ENCODE results near the gene CDH15. TPM values are rescaled to one million over a fixed set of nuclear protein-coding genes. Genes with fewer than 3 reads are reported as not detected.

CDH15 gene
- total and polyA plus RNA-seq, 2 of the 13 experiments (the other 11 are each of a cell fraction or from before 2014, with no cell fraction given), result 0.74 to 2.2 TPM

- TF ChIP-seq ZBTB4 (CRISPR knock-in tag; IDR thresholded peaks at IDR 0.05; ENCODE audit: borderline replicate concordance), result peak; percentile 52; the same call in 1 of the 2 replicates
- TF ChIP-seq ZNF879 (CRISPR knock-in tag; IDR thresholded peaks at IDR 0.05), result peak; percentile 68
- TF ChIP-seq NFE2L1 (CRISPR knock-in tag; IDR thresholded peaks at IDR 0.05; ENCODE audit: borderline replicate concordance), result no peak
- peak; percentile 36; the same call in 1 of the 2 replicates for TF ChIP-seq ZIK1 (CRISPR knock-in tag; IDR thresholded peaks at IDR 0.05; ENCODE audit: borderline replicate concordance, low read depth)
- TF ChIP-seq PITX1 (CRISPR knock-in tag; IDR thresholded peaks at IDR 0.05), result peak; percentile 63
- TF ChIP-seq HBP1 (CRISPR knock-in tag; IDR thresholded peaks at IDR 0.05; ENCODE audit: low read depth), result peak; percentile 49; the same call in 1 of the 2 replicates
- no peak for TF ChIP-seq ZNF24 (IDR thresholded peaks at IDR 0.05)
- TF ChIP-seq PBX2 (CRISPR knock-in tag; IDR thresholded peaks at IDR 0.05), result no peak
- no peak for TF ChIP-seq KDM6A (CRISPR knock-in tag; IDR thresholded peaks at IDR 0.05; ENCODE audit: low read depth)
- peak; percentile 86; the same call in 1 of the 2 replicates for TF ChIP-seq ZFP91 (CRISPR knock-in tag; IDR thresholded peaks at IDR 0.05; ENCODE audit: borderline replicate concordance)
- peak; percentile 97 for TF ChIP-seq ZNF782 (CRISPR knock-in tag; IDR thresholded peaks at IDR 0.05; ENCODE audit: borderline replicate concordance)
- peak; percentile 63; the same call in 1 of the 2 replicates for TF ChIP-seq HMGXB3 (CRISPR knock-in tag; IDR thresholded peaks at IDR 0.05; ENCODE audit: borderline replicate concordance)
- peak; percentile 88 for TF ChIP-seq ZGPAT (CRISPR knock-in tag; IDR thresholded peaks at IDR 0.05)
These were observed 12.3 kb upstream of the CDH15 start (continued) for GRCh38 chr16:89159066-89159849.
